NK-92 (cell line): ENCODE measurements around the gene RORB.

Source experiments
- DNase-seq: peaks from one replicate; lab custom pipeline; 2025; ENCODE audit not compliant: unreplicated experiment; lab: John Stamatoyannopoulos, UW

Gene RORB

DNA sequence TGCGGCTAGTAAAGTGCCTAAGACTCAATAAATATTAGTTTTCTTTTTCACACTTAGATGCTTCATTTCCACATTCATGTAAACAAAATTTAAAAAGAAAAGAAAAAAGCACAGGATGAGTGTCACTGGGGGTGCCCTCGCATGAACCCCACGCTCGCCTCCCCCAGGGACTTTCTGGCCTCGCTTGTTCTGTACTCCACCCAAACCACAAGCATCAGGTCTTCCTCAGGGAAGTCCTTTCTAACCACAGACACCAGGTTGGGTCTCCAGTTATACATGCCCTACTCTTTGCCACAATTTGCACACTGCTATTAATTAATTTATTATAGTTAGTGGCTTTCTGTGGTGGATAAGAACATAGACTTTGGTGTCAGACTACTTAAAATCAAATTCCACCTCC is 92.4 kb downstream of the RORB start:
- no peak for DNase-seq

DNA sequence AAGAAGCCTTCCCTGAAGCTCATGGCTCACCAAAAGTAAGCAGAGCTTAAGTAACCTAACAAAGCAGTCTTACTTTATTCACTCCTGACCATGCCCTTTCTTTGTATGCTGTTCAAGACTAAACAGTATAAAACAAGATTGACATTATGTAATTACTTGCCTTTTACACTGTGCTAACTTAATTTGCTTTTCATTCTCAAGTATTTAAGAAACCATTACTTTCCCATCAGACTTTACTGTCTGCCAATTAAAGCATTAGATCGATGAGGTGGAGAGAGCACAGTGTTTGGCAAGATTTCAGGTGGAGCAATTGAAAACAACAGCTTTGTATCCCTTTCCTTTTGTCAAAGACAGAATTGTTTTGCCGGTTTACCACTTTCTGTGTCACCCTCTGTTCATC is 98.2 kb downstream of the RORB start:
- DNase-seq, result no peak

DNA sequence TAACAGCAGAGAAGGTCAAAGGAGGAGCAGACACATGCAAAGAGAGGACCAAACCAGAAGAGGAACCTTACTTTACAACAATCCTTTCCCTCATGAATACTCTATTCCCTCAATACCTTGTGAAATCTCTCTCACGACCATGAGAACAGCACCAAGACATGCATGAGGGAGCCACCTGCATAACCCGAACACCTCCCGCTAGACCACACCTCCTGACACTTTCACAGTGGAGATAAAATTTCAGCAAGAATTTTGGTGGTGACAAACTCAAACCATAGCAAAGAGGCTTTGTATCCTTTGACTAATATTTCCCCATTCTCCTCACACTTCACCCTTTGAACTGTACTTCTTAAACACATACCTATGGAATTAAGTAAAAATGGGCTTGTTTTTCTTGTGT is 101.7 kb downstream of the RORB start:
- DNase-seq, result no peak

DNA sequence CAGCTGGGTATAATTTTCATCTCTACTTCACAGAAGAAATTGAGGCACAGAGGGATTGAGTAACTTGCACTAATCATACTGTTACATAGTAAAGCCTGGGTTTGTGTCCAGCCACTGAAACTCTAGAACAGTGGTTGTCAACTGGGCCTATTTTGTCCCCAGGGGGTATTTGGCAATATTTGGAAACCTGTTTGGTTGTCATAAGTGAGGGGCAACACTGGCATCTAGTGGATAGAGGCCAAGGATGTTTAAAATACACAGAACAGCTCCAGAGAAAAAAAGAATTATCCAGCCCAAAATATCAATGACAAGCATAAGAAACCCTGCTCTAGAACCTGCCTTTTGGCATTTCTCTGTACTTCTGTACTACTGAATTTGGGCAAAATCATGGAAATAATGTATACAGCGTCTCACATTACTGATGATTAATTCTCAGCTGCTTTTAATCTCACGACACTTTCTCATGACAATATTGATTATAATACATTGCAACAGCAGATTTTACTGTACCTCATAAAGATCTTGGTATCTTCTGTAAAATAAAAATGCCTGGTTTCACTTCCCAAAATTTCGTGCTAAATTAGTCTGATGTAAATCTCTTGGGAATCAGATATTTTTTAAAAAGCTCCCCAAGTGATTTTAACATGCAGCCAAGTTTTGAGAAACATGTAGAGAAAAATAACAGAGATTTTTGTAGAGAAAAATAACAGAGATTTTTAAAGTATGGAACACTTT is 112.7 kb downstream of the RORB start:
- DNase-seq, result no peak

DNA sequence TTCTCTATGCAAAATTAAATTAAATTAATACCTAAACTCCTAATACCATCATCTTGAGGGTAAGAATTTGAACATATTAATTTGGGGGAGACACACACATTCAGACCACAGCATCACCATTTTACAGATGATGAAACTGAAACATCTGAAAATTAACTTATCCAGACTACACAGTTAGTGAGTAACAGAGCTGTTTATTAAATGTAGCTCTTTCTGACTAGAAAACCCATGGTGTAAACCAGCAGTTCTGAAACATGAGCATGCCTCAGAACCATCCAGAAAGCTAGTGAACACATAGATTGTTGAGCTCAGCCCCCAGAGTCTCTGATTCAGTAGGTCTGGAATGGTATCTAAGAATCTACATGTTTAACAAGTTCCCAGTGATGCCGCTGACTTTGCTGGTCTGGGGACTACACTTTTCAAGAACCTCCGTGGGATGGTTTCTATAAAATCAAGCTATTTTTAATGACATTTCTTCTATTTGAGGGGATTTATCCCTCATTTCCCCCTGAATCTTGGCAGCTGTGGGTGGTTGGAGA is 113.5 kb downstream of the RORB start:
- DNase-seq, result no peak

DNA sequence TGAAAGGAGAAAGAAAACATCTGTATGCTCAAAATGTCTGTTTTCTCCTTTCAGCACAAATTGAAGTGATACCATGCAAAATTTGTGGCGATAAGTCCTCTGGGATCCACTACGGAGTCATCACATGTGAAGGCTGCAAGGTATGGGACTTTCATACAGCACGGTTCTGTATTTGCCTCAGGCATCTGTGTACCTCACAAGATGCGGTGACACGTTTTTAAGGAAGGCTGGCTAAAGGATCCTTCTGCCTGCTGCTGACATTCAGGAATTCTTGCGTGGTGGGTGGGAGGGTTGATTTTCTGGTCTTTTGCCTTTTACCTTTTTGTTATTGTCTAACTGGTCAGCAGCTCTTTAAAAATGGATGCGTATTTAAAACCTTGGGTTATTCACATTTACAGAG is 133.1 kb downstream of the RORB start:
- no peak for DNase-seq

DNA sequence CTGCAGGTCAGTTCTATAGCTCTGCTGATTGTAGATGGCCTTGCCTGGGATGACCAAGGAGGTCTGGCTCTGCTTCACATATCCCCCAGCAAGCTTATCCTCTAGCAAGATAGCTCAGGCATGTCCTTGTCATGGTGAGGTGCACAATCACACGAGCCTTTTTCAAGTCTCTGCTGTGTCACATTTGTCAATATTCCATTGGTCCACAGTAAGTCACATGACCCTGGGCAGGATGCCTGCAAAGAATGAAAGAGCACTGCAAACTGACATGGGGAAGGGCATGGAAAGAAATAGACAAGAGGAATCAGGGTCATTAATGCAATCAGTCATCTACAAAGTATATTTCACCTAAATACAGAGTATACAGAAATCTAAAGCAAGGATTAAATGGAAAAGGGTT is 142.0 kb downstream of the RORB start:
- DNase-seq, result no peak

DNA sequence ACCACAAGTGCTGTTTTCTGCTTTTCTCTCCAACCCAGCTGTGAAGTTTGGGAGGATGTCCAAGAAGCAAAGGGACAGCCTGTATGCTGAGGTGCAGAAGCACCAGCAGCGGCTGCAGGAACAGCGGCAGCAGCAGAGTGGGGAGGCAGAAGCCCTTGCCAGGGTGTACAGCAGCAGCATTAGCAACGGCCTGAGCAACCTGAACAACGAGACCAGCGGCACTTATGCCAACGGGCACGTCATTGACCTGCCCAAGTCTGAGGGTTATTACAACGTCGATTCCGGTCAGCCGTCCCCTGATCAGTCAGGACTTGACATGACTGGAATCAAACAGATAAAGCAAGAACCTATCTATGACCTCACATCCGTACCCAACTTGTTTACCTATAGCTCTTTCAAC is 145.2 kb downstream of the RORB start:
- DNase-seq, result no peak

DNA sequence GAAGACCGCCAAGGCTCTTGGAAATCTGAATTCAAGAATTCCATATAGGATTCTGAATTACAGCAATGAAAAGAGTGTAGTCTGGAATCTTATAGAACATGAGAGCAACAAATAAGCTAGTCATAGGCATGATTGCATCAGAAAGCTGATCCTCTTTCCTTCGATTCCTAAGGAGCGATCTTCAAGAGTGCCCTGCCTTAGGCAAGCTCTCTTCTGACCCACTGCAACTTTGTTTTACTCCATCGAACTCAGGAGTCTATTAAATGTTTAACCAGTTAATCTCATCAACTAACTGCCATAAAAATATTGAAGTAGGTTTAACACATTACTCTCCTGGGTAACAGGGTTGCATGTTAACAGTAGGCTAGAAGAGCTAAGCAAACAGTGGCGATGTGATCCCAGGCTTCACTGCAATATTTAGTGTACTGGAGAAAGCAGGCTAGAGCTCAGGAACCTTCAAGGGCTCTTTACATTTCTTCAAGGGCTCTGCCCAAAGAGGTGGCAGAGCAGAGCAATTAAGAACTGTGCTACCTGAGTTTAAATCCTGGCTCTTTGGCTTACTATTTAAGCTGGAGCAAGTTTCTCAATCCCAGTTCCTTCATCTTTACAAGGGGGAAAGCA is 146.3 kb downstream of the RORB start:
- DNase-seq, result no peak

DNA sequence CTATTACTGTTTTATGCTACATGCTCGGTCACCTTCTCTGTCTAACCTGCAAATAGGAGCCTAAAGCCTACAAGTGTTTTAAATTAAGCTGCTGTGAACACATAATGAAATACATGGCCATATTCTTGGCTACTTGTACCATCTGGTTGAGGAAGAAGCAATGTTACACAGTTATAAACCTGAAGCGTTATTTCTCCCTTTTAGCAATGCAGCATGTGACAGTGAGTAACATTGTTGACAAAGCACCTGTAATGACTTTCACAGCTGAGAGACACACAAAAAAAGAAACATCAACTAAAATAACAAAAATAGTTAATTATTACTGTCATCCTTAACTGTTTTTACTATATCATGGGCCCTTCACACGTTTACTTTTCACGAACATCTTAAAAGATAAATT is 146.9 kb downstream of the RORB start:
- DNase-seq, result no peak

DNA sequence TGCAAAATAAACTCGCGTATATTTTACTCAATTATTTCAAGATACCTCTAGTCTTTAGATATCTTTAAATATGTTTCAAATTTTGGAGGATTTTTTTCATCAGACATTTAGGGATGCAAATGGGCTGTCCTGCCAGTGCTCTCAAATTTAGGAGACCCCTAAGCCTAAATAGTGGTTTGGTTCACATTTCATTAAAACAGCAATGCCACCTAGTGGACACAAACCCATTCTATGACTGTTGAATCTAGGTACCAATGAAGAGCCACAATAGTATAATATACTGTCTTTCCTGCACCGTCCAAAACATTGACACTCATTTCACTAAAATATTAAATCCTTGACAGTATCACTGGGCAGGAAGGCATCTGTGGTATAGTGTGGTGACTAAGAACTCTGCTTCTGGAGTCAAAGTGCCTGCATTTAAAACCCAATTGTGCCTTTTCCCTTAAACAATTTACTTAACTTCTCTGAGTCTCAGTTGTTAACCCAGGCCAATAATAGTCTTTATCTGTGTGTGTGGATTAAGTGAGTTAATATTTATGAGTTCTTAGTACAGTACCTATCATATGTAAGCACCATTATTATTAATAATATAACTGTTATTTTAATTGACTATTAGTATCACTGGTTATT is 148.0 kb downstream of the RORB start:
- no peak for DNase-seq

DNA sequence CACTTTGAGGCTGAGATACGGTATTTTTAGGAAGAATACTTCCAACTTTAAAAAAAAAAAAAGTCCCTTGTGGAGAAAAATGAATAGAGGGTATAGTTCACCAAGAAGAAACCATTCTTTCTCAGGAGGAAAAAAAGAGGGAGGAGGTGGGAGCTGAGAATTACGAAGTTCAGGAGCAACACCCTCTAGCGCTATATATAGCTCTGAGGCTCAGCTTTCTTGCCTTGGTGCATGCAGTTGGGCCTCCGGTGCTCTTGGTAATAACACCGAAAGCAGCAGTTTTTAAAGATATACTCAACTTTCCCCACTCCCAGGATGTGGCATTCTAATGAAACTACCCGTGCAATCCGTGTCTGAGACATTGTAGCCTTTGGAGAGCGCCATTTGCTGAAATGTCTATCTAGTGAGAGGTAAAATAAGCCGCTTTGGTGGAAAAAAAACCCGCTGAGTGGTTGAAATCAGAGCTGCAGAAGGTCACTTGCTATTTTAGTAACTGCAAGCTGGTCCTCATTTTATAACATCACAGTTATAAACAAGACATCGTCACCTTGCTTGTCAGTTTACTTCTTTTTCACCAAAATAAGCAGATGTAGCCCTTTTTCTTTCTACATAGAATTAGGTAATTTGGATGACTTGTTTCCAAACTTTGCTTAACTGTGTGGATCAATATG is 156.4 kb downstream of the RORB start:
- DNase-seq, result no peak

DNA sequence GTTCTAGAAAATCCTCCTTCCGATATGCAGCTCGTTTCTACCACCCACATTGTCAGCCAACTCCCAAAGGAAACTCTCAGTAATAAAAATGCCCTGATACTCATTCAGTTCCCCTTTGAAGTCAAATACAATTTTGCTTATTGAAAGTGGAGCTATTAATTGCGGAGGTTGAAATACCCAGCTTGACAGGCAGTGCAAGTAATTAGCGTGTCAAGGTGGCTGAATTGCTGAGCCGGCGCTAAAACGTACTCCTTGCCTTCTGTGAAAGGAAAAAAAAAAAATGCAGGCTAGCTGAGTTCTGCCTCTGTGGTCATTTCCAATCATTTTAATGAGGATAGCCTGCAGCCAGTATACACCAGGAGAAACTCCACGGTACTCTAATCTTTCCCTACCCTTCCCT is 165.5 kb downstream of the RORB start:
- DNase-seq, result no peak

DNA sequence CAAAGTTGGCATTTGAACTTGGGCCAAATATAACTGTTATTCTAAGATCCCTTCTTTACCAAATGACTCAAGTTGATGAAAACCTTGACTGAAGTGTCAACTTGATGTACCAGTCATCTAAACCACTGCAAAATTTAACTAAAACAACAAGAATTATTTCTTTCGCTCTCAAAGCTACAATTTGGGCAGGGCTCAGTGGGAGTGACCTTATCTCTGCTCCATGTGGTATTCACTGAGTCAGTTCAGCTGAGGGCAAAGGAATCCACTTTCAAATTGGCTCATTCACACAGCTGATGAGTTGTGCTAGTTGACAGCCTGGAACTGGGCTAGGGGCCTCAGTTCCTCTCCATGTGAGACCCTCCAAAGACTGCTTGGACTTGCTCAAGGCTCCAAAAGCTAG is 166.3 kb downstream of the RORB start:
- no peak for DNase-seq

DNA sequence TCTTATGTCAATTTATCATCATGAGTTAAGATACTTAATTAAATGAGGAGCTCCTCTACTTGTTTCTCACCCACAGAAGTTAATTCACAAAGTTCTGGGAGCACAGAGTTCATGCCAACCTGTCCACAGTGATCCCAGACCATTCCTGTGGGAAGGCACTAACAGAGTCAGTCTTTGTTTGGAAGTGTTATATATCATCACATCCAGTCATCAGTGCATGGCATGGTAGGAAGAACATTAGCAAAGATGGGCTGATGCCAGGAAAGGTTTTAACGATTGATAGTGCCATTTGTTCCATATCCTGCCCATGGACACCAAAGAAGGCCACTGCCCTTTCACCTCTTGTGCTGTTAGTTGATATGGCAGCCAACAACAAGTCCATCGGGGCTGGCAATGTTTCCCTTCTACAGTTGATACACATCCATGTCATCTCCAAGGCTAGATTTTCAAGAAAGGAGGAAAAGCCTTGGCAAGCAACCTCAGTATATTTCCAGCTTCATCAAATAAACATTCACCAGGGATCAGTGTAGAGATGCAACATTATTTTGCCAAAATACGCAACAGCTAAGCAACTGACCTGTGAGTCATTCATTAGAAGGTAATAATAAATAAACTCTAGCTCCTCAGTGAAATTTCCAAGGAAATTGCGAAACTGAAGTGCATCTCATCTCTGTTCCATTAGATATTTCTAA is 169.6 kb downstream of the RORB start:
- DNase-seq, result no peak

DNA sequence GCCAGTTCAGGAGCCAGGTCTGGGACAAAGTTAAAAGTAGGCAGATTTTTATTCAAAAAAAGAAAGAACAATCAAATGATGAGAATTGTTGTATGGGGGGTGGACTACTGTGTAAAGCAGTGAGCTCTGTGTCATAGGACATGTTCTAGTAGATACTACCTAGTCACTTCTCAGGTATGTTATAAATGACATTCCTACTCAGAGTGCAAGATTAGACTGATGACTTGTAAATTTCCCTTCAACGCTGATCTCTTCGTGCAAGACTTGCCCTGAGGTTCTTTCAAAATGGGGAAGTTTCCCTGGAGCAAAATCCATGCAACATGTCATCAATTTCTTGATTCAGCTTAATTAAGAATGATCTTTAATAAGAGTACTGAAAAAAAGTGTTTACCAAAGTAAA is 175.1 kb downstream of the RORB start:
- no peak for DNase-seq

DNA sequence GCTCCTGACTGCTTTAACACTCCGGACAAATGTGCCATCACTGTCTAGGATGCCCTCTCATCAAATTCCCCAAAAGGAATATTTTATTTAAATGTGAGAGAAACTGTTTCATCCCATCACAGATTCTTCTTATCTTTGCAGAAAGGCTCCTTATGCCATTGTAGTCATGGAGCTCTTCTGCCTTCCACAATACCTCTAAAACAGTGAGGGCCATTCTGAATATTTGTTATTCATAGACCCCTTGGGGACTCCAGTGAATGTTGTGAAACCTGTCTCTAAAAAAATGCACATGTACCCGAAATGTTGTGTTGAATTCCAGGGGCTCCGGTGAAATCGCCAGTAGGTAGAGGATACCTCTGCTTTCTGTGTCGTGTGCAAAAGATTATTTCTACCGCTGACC is 176.9 kb downstream of the RORB start:
- DNase-seq, result no peak

DNA sequence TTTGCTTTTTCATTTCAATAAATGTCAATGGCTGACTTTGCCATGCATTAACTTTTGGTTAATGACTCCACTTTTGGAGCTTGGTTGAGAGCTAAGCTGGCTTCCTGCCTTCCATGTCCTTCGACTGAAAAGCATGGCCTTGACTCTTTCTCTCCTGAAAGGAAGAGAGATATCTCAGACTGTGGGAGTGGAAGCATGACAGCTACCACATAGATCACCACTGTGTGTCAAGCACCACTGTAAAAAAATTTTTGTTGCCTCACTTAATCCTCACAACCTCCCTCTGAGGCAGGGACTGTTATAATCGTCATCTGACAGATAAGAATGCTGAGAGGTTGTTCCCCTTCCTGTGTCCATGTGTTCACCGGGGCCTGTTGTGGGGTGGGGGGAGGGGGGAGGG is 184.8 kb downstream of the RORB start:
- DNase-seq, result no peak

DNA sequence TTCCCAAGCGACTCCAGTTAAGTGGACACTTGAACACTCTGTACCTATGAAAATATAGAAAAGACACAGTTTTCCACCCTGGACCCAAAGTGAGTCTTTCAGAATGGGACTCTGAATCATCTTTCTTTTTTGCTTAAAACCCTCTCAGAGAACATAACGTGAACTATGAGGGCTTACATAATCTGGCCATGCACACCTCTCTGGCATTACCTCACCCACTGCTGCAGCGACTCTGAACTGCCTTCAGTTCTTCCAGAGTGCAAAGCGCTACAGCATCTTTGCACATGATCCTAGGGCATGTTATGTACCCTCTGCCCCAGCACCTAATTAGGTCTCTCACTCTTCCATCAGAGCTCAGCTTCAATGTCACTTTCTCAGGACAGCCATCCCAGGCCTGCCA is 186.2 kb downstream of the RORB start:
- DNase-seq, result no peak

DNA sequence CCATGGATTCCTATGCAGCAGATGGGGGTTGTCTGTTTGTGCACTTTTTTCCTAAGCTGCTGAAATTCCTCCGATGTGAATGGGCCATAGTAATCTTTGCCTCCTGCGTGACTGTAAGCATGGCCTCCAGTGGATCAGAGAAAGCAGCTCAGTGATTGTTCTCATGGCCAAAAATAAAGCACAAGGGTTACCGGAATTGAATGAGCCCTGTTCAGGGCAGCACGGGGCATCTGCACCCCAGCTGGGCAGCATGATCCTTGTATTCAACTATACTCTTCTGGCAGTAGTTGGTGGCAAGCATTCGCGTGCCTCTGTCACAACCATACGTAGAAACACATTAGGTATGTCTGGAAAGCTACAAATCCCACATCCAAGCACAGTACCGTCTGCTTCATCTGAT is 193.9 kb downstream of the RORB start:
- DNase-seq, result no peak

DNA sequence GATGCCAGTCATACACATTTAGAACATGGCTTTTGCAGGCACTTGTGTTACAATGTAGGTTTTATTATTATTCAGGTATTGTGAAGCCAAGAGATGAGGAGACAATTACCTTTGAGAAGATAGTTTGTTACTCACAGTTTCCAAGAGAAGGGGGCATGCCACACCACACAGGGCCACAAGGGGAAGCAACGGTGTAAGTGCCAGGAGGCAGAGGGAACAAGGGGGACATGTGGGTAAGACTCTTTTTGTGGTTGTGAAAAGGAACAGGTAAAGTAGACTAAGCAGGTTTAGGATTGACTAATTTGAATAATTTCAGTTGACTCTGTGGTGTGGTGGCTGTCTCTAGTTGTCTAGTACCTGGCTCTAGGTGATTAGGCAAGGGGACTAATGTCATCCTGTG is 199.4 kb downstream of the RORB start:
- no peak for DNase-seq
